SK-N-SH (cell line): Measurements from ENCODE around the gene PIK3IP1.

Experiments
- CHD2 ChIP-seq: fragments of 150-350 bp; IDR thresholded peaks from 2 replicates; pipeline ENCODE4 v1.6.1; 2018; ENCODE audit warnings: low read length; ENCODE audit not compliant: partially characterized antibody
- CTCF ChIP-seq: fragments of 200-600 bp; sonication (generic); IDR thresholded peaks from 2 replicates; pipeline ENCODE4 v1.6.1; 2017; ENCODE audit warnings: antibody characterized with exemption, mild to moderate bottlenecking, moderate library complexity
- EZH2phosphoT487 ChIP-seq: fragments of 200-600 bp; sonication (generic); IDR thresholded peaks from 2 replicates; pipeline ENCODE4 v1.6.1; 2017; ENCODE audit warnings: low read depth, mixed run types, mild to moderate bottlenecking, antibody characterized with exemption, moderate library complexity, borderline replicate concordance
- GABPA ChIP-seq: IDR thresholded peaks from 2 replicates; pipeline ENCODE4 v1.4.0; 2012; ENCODE audit warnings: low read depth, mild to moderate bottlenecking
- GATA2 ChIP-seq: sonication (generic); formaldehyde crosslinking; IDR thresholded peaks from 2 replicates; pipeline ENCODE4 v1.5.0; 2020; ENCODE audit warnings: mild to moderate bottlenecking, missing genetic modification reagents
- JUND ChIP-seq: IDR thresholded peaks from 2 replicates; pipeline ENCODE4 v1.4.0; 2012
- MAX ChIP-seq: IDR thresholded peaks from 2 replicates; pipeline ENCODE4 v1.4.0; 2012; ENCODE audit warnings: low read depth
- POLR2AphosphoS5 ChIP-seq: IDR thresholded peaks from 2 replicates; pipeline ENCODE4 v1.6.1; 2012; ENCODE audit warnings: low read depth, low read length
- RAD21 ChIP-seq: IDR thresholded peaks from 2 replicates; pipeline ENCODE4 v1.6.1; 2012; ENCODE audit warnings: mild to moderate bottlenecking, low read length
- REST ChIP-seq: IDR thresholded peaks from 2 replicates; pipeline ENCODE4 v1.6.1; 2012; ENCODE audit warnings: mild to moderate bottlenecking, low read depth, low read length, moderate library complexity
- RFX5 ChIP-seq: IDR thresholded peaks from 2 replicates; pipeline ENCODE4 v1.6.1; 2012; ENCODE audit warnings: mild to moderate bottlenecking, improper control_type of control experiment, low read length
- TAF1 ChIP-seq: IDR thresholded peaks from 2 replicates; pipeline ENCODE4 v1.6.1; 2012; ENCODE audit warnings: low read depth, mild to moderate bottlenecking, low read length, moderate library complexity, borderline replicate concordance
- USF2 ChIP-seq: fragments of 150-350 bp; IDR thresholded peaks from 2 replicates; pipeline ENCODE4 v1.6.1; 2017; ENCODE audit warnings: antibody characterized with exemption, low read length, low read depth, borderline replicate concordance
- YY1 ChIP-seq: IDR thresholded peaks from 2 replicates; pipeline ENCODE4 v1.4.0; 2012; ENCODE audit warnings: low read depth, mild to moderate bottlenecking

GRCh38 chr22:31263896-31264640, 28.2 kb downstream of the PIK3IP1 start:
- TF ChIP-seq TAF1 (no peak), CTCF (no peak), RAD21 (no peak), EZH2phosphoT487 (no peak), POLR2AphosphoS5 (no peak), REST (no peak), GATA2 (CRISPR knock-in tag) (no peak), RFX5 (no peak), GABPA (no peak), MAX (no peak), JUND (no peak), CHD2 (no peak), YY1 (no peak), USF2 (no peak)
